Adrenal gland (tissue), 5 donors: ENCODE data around the gene RASSF7.

Experiments used
- CTCF ChIP-seq, 6 experiments: fragments of 450-650 bp in 4 of 6; fragments of 200-600 bp in 2 of 6; sonication (generic) in 1 of 6; IDR thresholded peaks; 1 replicate in 5 of 6; 2 replicates in 1 of 6; pipeline versions ENCODE4 v1.5.1 to v1.8.0; 2016 to 2021; ENCODE audit warnings: antibody characterized with exemption in 6 of 6, mild to moderate bottlenecking in 2 of 6, moderate library complexity in 1 of 6
- POLR2A ChIP-seq, 2 donors: fragments of 450-650 bp; IDR thresholded peaks; one replicate each; pipeline ENCODE4 v1.6.1; 2017; ENCODE audit warnings: antibody characterized with exemption in 2 of 2, mild to moderate bottlenecking in 2 of 2, moderate library complexity in 1 of 2
- donor health status: DM: no; HTN: no; CAD: no.

GRCh38 chr11:595400-595799 lies 34.6 kb downstream of the RASSF7 start:
- TF ChIP-seq CTCF (IDR thresholded peaks at IDR 0.05) (no peak), POLR2A (IDR thresholded peaks at IDR 0.05) (no peak)
